Hepatocyte (in vitro differentiated cells): ENCODE data around the gene RICTOR. TPM values are rescaled to one million over a fixed set of nuclear protein-coding genes. Genes with fewer than 3 reads are reported as not detected.

ENCODE experiments used
- DNase-seq: peaks from one replicate; pipeline ENCODE4 v3.0.0-alpha.2; 2016; ENCODE audit warnings: low spot score
- H2AFZ ChIP-seq: fragments of 200-600 bp; sonication (generic); 2 replicates; pipeline ENCODE4 v1.6.0; 2016; ENCODE audit warnings: antibody characterized with exemption, mild to moderate bottlenecking
- H3K27ac ChIP-seq: fragments of 200-600 bp; sonication (generic); 2 replicates; pipeline ENCODE4 v1.5.1; 2016; ENCODE audit warnings: mild to moderate bottlenecking
- H3K27me3 ChIP-seq: fragments of 200-600 bp; sonication (generic); 2 replicates; pipeline ENCODE4 v1.6.1; 2016
- H3K36me3 ChIP-seq: fragments of 200-600 bp; sonication (generic); replicated peaks from 2 replicates; pipeline ENCODE4 v1.5.1; 2016; ENCODE audit warnings: low read depth; ENCODE audit not compliant: insufficient read depth
- H3K4me1 ChIP-seq: fragments of 200-600 bp; sonication (generic); 2 replicates; pipeline ENCODE4 v1.5.1; 2016; ENCODE audit warnings: mild to moderate bottlenecking, moderate library complexity; ENCODE audit not compliant: insufficient read depth
- H3K4me2 ChIP-seq: fragments of 200-600 bp; sonication (generic); 2 replicates; pipeline ENCODE4 v1.6.0; 2016
- H3K4me3 ChIP-seq: fragments of 200-600 bp; sonication (generic); 2 replicates; pipeline ENCODE4 v1.5.1; 2016; ENCODE audit warnings: mild to moderate bottlenecking
- H3K79me2 ChIP-seq: fragments of 200-600 bp; sonication (generic); 2 replicates; pipeline ENCODE4 v1.6.0; 2017; ENCODE audit warnings: mild to moderate bottlenecking
- H3K9me2 ChIP-seq: fragments of 200-600 bp; sonication (generic); replicated peaks from 2 replicates; pipeline ENCODE4 v1.6.0; 2017; ENCODE audit warnings: mild to moderate bottlenecking; ENCODE audit not compliant: insufficient read depth
- H3K9me3 ChIP-seq: fragments of 200-600 bp; sonication (generic); 2 replicates; pipeline ENCODE4 v1.5.1; 2016; ENCODE audit warnings: low read depth, mild to moderate bottlenecking
- H4K20me1 ChIP-seq: fragments of 200-600 bp; sonication (generic); 2 replicates; pipeline ENCODE4 v1.6.0; 2016; ENCODE audit warnings: mild to moderate bottlenecking; ENCODE audit not compliant: insufficient read depth, poor library complexity, severe bottlenecking
- EZH2 ChIP-seq: fragments of 200-600 bp; sonication (generic); IDR thresholded peaks from 2 replicates; pipeline ENCODE4 v1.6.1; 2016; ENCODE audit warnings: antibody characterized with exemption, mild to moderate bottlenecking, borderline replicate concordance
- EZH2phosphoT487 ChIP-seq: fragments of 200-600 bp; sonication (generic); IDR thresholded peaks from one replicate; pipeline ENCODE4 v1.6.1; 2018; ENCODE audit warnings: antibody characterized with exemption, mild to moderate bottlenecking, low read depth, moderate library complexity; ENCODE audit not compliant: unreplicated experiment, severe bottlenecking
- WGBS: methylation state at CpG from one replicate; pipeline ENCODE4 v1.1.6; 2016; ENCODE audit warnings: low lambda C conversion rate; ENCODE audit errors: missing lambda C conversion rate; 5-methylcytosine and 5-hydroxymethylcytosine counted together
- polyA plus RNA-seq: library from polyadenylated mRNA; unstranded; fragments of >200 nt; fragmentation: Nextera tagmentation; extraction: Ambion mirVana; gene quantifications from 2 replicates; pipeline ENCODE4 v1.2.1, GENCODE V29; 2016
- total RNA-seq: library from RNA; depleted of rRNA; stranded (reverse); fragments of >200 nt; gene quantifications from 2 replicates; pipeline ENCODE4 v1.2.3, GENCODE V29; 2014
- TF ChIP-seq, protein P1 (sequence below): fragments of 200-600 bp; sonication (generic); IDR thresholded peaks from 2 replicates; pipeline ENCODE4 v1.5.1; 2016; ENCODE audit warnings: antibody characterized with exemption, mild to moderate bottlenecking; ENCODE audit not compliant: poor library complexity

The RICTOR gene
- total and polyA plus RNA-seq, 2 experiments from 2014 or later, result 8.5 to 29.1 TPM

DNA sequence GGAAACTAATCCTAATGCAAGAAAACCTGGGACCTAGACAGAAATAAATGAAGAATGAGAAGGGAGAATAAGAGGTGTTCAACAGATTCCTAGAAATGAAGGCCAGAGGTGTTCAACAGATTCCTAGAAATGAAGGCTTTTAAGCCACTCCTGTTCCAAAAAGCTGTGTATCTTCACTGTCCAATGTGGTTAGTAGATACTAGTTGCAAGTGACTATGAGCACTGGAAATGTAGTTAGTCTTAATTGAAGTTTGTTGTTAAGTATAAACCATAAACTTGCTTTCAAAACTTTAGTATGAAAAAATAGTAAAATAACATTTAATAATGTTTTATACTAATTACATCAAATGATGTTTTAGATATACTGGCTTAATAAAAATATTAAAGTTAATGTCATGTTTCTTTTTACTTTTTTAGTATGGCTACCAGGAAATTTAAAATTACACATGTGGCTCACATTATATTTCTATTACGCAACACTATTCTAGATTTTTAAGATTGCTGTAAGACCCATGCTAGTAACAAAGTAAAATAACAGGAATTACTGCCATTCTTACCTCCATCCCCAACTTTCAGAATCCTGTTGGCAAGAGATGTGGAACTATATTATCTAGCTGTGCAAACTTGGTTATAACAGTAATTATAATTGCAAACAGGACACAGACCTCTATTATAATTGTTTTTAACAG lies 57.5 kb downstream of the RICTOR start:
- Histone ChIP-seq H4K20me1 (no peaks in the 10 kb centered on the region), H3K79me2 (peaks cover 8% of the 10 kb centered on the region), H3K4me2 (no peak overlapping the region), H3K36me3 (no peaks in the 10 kb centered on the region), H3K27me3 (no peaks in the 10 kb centered on the region), H3K9me3 (no peaks in the 10 kb centered on the region), H3K4me1 (peaks cover 6% of the 10 kb centered on the region), H3K4me3 (no peak overlapping the region), H2AFZ (no peak overlapping the region), H3K27ac (no peak overlapping the region), H3K9me2 (no peaks in the 10 kb centered on the region)
- WGBS, result 100% methylated on average over 1 of the region's 1 CpG
- no peak for DNase-seq
- TF ChIP-seq EZH2phosphoT487, result no peak
- TF ChIP-seq, protein P1, sequence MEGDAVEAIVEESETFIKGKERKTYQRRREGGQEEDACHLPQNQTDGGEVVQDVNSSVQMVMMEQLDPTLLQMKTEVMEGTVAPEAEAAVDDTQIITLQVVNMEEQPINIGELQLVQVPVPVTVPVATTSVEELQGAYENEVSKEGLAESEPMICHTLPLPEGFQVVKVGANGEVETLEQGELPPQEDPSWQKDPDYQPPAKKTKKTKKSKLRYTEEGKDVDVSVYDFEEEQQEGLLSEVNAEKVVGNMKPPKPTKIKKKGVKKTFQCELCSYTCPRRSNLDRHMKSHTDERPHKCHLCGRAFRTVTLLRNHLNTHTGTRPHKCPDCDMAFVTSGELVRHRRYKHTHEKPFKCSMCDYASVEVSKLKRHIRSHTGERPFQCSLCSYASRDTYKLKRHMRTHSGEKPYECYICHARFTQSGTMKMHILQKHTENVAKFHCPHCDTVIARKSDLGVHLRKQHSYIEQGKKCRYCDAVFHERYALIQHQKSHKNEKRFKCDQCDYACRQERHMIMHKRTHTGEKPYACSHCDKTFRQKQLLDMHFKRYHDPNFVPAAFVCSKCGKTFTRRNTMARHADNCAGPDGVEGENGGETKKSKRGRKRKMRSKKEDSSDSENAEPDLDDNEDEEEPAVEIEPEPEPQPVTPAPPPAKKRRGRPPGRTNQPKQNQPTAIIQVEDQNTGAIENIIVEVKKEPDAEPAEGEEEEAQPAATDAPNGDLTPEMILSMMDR, result no peak

DNA sequence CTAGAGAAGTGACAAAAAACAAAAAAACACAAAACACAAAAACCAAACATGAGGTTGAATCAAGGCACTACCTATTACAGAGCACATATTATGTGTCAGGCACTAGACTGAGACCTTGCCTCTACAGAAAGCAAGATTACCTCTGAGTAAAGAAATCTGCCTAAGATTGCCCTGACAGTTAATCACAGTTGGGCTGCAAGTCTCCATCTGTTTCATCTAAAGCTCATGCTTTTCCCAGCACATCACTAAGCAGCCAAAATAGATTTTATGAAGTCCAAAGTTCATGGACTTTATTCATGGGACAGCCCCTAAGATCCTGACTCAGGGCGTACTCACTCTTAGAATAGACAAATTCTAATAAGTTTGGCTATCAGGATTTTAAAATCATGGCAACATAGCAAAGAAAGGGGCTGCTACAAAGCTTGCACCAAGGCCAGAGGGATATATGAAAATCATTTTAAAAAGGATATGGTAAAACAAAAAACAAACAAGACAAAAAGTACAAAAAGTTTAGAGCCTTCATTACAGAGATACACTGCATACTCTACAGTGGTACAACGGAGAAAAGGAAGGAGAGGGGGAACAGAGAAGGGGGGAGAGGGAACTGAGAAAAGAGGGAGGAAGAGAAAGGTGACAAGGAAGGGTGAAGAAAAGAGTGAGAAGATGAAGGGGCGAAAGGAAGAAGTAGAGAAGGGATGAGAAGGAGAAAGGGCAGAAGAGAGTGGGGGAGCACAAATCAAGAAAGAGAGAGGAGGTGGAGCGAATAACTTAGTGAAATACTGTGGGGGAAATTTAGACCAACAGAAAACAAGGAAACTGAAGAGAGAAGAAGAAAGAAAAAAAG lies 58.2 kb downstream of the RICTOR start:
- Histone ChIP-seq H3K4me1 (peaks cover 6% of the 10 kb centered on the region), H2AFZ (no peak overlapping the region), H3K9me3 (no peaks in the 10 kb centered on the region), H4K20me1 (no peaks in the 10 kb centered on the region), H3K27me3 (no peaks in the 10 kb centered on the region), H3K9me2 (no peaks in the 10 kb centered on the region), H3K27ac (peak overlapping the region; percentile 45), H3K4me3 (no peak overlapping the region), H3K36me3 (no peaks in the 10 kb centered on the region), H3K4me2 (no peak overlapping the region), H3K79me2 (peaks cover under 1% of the 10 kb centered on the region)
- DNase-seq, result peak; percentile 18
- TF ChIP-seq, protein P1, result no peak
- TF ChIP-seq EZH2 (no peak), EZH2phosphoT487 (no peak)
- 88% methylated on average over 4 of the region's 4 CpGs for WGBS

DNA sequence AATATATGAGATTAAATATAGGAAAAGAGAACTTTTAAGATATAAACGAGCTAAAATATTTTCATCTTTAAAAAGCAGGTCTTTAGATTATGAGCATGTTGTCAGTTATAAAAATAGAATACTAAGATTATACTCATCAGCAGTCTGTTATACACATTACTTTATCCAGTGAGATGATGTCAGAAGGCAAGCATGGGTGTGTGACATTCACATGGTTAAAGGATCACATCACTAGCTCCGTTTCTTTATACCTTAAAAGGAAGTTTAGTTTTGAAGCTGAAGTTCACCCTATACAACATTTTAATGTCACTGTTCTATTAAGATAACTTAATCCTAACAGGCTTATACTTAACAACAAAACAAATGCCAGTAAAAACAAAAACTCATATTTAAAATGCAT lies 59.6 kb downstream of the RICTOR start:
- no peak overlapping the region for H2AFZ ChIP-seq
- H3K9me2 ChIP-seq, result no peaks in the 10 kb centered on the region
- no peak overlapping the region for H3K4me3 ChIP-seq
- TF ChIP-seq EZH2phosphoT487 (no peak), EZH2 (no peak)
- TF ChIP-seq, protein P1, result no peak
- no peaks in the 10 kb centered on the region for H3K9me3 ChIP-seq
- H4K20me1 ChIP-seq, result no peaks in the 10 kb centered on the region
- H3K4me2 ChIP-seq, result no peak overlapping the region
- H3K27me3 ChIP-seq, result no peaks in the 10 kb centered on the region
- WGBS, result 79% methylated on average over 2 of the region's 2 CpGs
- no peaks in the 10 kb centered on the region for H3K79me2 ChIP-seq
- H3K27ac ChIP-seq, result peak overlapping the region; percentile 45
- no peaks in the 10 kb centered on the region for H3K36me3 ChIP-seq
- peaks cover 6% of the 10 kb centered on the region for H3K4me1 ChIP-seq
- DNase-seq, result no peak
